Thymus (tissue), 14 donors: Measurements from ENCODE around the gene OR1S2. TPM values are rescaled to one million over a fixed set of nuclear protein-coding genes. Genes with fewer than 3 reads are reported as not detected.
"Not testable (repeated sequence)": the region's sequence is repeated elsewhere in the genome, so short reads cannot be mapped to it uniquely, and the experiment has no call there.

Experiments
- DNase-seq, 9 donors: peaks; one replicate each; pipeline ENCODE4 v3.0.0-alpha.2; 2013; ENCODE audit warnings: low spot score in 9 of 9, low read depth in 6 of 9, missing footprints in 1 of 9
- H3K27ac ChIP-seq, 2 donors: one replicate each; pipeline ENCODE4 v1.5.1; 2013; ENCODE audit warnings: control low read depth in 1 of 2, low read depth in 1 of 2, low read length in 1 of 2, mild to moderate bottlenecking in 1 of 2, moderate library complexity in 1 of 2
- H3K27me3 ChIP-seq, 2 donors: one replicate each; pipeline ENCODE4 v1.5.1; 2013; ENCODE audit warnings: low read length in 1 of 2; ENCODE audit not compliant: control insufficient read depth in 2 of 2, insufficient read depth in 1 of 2
- H3K36me3 ChIP-seq, 2 donors: one replicate each; pipeline ENCODE4 v1.5.1; 2013; ENCODE audit warnings: low read length in 1 of 2, mild to moderate bottlenecking in 1 of 2, moderate library complexity in 1 of 2; ENCODE audit not compliant: control insufficient read depth in 2 of 2, insufficient read depth in 2 of 2
- H3K4me1 ChIP-seq, 2 donors: one replicate each; pipeline ENCODE4 v1.5.1; 2013; ENCODE audit warnings: low read length in 2 of 2; ENCODE audit not compliant: control insufficient read depth in 2 of 2, insufficient read depth in 2 of 2
- H3K4me3 ChIP-seq, 2 donors: one replicate each; pipeline ENCODE4 v1.5.1; 2013; ENCODE audit warnings: low read length in 2 of 2, control low read depth in 1 of 2, mild to moderate bottlenecking in 1 of 2
- H3K9me3 ChIP-seq, 2 donors: one replicate each; pipeline ENCODE4 v1.5.1; 2013; ENCODE audit warnings: low read length in 1 of 2, mild to moderate bottlenecking in 1 of 2; ENCODE audit not compliant: control insufficient read depth in 2 of 2, insufficient read depth in 1 of 2
- WGBS: extraction: QIAGEN DNeasy Blood & Tissue Kit; methylation state at CpG from one replicate; pipeline ENCODE4 v1.1.7; 2013; 5-methylcytosine and 5-hydroxymethylcytosine counted together
- long read RNA-seq, 10 donors: transcript quantifications; one replicate each; lab custom pipeline, GENCODE V29; 2026
- polyA plus RNA-seq: library from polyadenylated mRNA; stranded (reverse); fragments of 200-250 nt; gene quantifications from one replicate; pipeline ENCODE4 v1.2.3, GENCODE V29; 2013
- total RNA-seq: library from RNA; stranded (reverse); fragments of 120-200 nt; gene quantifications from one replicate; pipeline ENCODE4 v1.2.4, GENCODE V29; 2013
- donor health status: healthy.

Gene OR1S2, protein sequence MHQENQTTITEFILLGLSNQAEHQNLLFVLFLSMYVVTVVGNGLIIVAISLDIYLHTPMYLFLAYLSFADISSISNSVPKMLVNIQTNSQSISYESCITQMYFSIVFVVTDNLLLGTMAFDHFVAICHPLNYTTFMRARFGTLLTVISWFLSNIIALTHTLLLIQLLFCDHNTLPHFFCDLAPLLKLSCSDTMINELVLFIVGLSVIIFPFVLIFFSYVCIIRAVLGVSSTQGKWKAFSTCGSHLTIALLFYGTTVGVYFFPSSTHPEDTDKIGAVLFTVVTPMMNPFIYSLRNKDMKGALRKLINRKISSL
- total RNA-seq (not detected), polyA plus RNA-seq (0.07 TPM)
- long read RNA-seq, donor 1: 0 reads
- long read RNA-seq, donor 2: 0 reads
- long read RNA-seq, donor 3: 0 reads
- long read RNA-seq, donor 4: 0 reads
- long read RNA-seq, donor 5: 0 reads
- long read RNA-seq, donor 6: 0 reads
- long read RNA-seq, donor 7: 0 reads
- long read RNA-seq, donor 8: 0 reads
- long read RNA-seq, donor 9: 0 reads
- long read RNA-seq, donor 10: 0 reads

GRCh38 chr11:58204042-58204441, at the start of gene OR1S2:
Gene OR1S2, minus strand, starts transcription at chr11:58204142. Its CDS starts 0 bp downstream, at chr11:58204142.
- no peak for DNase-seq
- H3K9me3 ChIP-seq: no peaks in the 10 kb centered on the region
- no peak within 1 kb of the TSS for H3K27ac ChIP-seq
- no peaks in the 10 kb centered on the region for H3K36me3 ChIP-seq
- H3K4me1 ChIP-seq: no peaks in the 10 kb centered on the region
- H3K27me3 ChIP-seq: no peaks in the 10 kb centered on the region
- H3K4me3 ChIP-seq: no peak within 1 kb of the TSS

DNA sequence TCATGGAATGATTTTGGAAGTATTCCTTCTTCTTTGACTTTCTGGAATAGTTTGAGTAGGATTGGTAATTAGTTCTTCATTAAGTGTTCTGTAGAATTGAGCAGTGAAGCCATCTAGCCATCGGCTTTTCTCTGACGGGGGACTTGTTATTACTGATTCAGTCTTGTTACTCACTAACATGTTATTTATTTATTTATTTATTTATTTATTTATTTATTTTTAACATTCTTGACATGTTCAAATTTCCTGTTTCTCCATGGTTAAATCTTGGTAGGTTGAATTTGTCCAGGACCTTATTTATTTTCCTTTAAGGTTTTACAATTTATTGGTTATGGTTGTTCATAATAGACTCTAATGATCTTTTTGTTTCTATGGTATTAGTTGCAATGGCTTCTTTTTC, 40.0 kb upstream of the OR1S2 start:
- Histone ChIP-seq H3K27ac (no peak overlapping the region), H3K27me3 (no peaks in the 10 kb centered on the region), H3K36me3 (no peaks in the 10 kb centered on the region), H3K9me3 (no peaks in the 10 kb centered on the region), H3K4me3 (no peak overlapping the region), H3K4me1 (no peaks in the 10 kb centered on the region)
- 97% methylated on average over 2 of the region's 2 CpGs for WGBS
- DNase-seq: no peak

DNA sequence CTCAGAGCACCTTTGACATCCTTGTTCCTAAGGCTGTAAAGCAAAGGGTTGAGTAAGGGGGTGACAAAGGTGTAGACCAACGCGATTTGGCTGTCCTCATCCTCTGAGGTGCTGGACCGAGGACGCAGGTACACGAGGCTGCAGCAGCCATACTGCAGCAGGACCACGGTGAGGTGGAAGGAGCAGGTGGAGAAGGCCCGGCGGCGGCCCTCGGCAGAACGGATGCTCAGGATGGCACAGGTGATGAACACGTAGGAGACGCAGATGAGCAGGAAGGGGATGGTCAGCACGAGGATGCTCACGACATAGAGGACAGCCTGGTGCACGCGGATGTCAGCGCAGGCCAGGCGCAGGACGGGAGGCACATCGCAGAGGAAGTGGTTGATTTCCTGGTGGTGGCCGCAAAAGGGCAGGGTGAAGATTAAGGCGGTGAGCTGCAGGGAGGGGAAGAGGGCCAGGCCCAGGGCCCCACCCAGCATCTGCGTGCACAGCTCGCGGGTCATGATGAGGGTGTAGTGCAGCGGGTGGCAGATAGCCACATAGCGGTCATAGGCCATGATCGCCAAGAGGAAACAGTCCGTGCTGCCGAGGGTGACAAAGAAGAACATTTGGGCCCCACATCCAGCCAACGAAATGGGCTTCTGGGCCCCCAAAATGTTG, 24.1 kb upstream of the OR1S2 start:
- 95% methylated on average over 32 of the region's 32 CpGs for WGBS
- H3K36me3 ChIP-seq: no peaks in the 10 kb centered on the region
- H3K27me3 ChIP-seq: no peaks in the 10 kb centered on the region
- H3K27ac ChIP-seq: no peak overlapping the region
- no peak overlapping the region for H3K4me3 ChIP-seq
- DNase-seq: no peak
- no peaks in the 10 kb centered on the region for H3K9me3 ChIP-seq
- no peaks in the 10 kb centered on the region for H3K4me1 ChIP-seq

GRCh38 chr11:58222721-58223120, 18.8 kb upstream of the OR1S2 start:
- no peaks in the 10 kb centered on the region for H3K4me1 ChIP-seq
- no peak for DNase-seq
- H3K27me3 ChIP-seq: no peaks in the 10 kb centered on the region
- 83% methylated on average over 7 of the region's 7 CpGs for WGBS
- H3K27ac ChIP-seq: no peak overlapping the region
- no peak overlapping the region for H3K4me3 ChIP-seq
- H3K36me3 ChIP-seq: no peaks in the 10 kb centered on the region
- H3K9me3 ChIP-seq: no peaks in the 10 kb centered on the region

GRCh38 chr11:58216476-58216875, 12.5 kb upstream of the OR1S2 start:
- Histone ChIP-seq H3K9me3 (no peaks in the 10 kb centered on the region), H3K27me3 (no peaks in the 10 kb centered on the region), H3K27ac (no peak overlapping the region), H3K4me1 (no peaks in the 10 kb centered on the region), H3K36me3 (no peaks in the 10 kb centered on the region), H3K4me3 (no peak overlapping the region)
- DNase-seq: no peak

DNA sequence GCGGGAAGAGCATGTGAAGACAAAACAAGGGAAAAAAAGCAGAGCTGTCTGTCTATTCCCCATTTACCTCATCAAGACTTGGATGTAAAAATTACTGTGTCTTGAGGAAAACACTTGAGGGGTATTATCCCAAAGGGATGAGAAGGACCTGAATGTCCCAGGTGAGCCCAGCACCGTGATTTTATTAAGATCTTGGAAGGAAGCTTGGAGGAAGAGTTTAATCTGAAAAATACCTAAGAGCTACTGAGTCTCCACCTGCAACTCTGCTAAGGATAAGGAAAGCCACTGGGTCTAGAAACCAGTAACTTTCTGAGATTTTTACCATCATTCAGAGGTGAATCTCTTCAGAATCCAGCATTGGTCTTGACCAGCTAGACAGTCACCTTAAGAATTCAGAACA, 8.5 kb upstream of the OR1S2 start, which contains the start of gene OR1S1:
OR1S1 (plus strand) TSS at position 301 of the 400 bp plus-strand sequence.
- not testable (repeated sequence) for H3K36me3 ChIP-seq, H3K27ac ChIP-seq, H3K27me3 ChIP-seq, H3K9me3 ChIP-seq, H3K4me1 ChIP-seq, H3K4me3 ChIP-seq, DNase-seq
- WGBS: 93% methylated on average over 2 of the region's 2 CpGs

DNA sequence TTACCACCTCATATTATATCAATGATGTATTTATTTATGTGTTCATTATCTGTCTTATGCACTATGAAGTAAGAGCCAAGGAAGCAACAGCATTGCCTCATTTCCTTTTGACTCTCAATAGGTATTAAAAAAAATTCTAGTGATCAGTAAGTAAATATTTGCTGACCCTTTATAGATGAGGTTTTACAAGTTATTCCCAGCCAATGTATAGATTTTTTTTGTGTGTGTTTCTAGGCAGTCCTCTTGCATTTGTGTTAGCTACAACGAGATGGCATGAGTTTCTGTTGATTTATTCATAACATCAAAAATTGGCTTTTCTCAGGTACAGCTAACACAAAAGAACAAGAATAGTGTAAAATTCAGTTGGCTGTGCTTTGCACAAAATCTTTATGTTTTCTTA, 4.7 kb downstream of the OR1S2 start:
- Histone ChIP-seq H3K9me3 (no peaks in the 10 kb centered on the region), H3K27me3 (no peaks in the 10 kb centered on the region), H3K4me1 (no peaks in the 10 kb centered on the region), H3K27ac (no peak overlapping the region), H3K4me3 (no peak overlapping the region), H3K36me3 (no peaks in the 10 kb centered on the region)
- 84% methylated on average over 1 of the region's 1 CpG for WGBS
- DNase-seq: no peak

- H3K27me3 ChIP-seq: no peaks in the 10 kb centered on the region
- H3K36me3 ChIP-seq: no peaks in the 10 kb centered on the region
- H3K4me3 ChIP-seq: no peak overlapping the region
- no peak for DNase-seq
- H3K9me3 ChIP-seq: no peaks in the 10 kb centered on the region
- no peak overlapping the region for H3K27ac ChIP-seq
- WGBS: 96% methylated on average over 2 of the region's 2 CpGs
- no peaks in the 10 kb centered on the region for H3K4me1 ChIP-seq
These were observed 8.0 kb downstream of the OR1S2 start for GRCh38 chr11:58195939-58196338.

GRCh38 chr11:58193391-58193790, 10.6 kb downstream of the OR1S2 start:
- H3K4me1 ChIP-seq: no peaks in the 10 kb centered on the region
- H3K27ac ChIP-seq: no peak overlapping the region
- H3K36me3 ChIP-seq: no peaks in the 10 kb centered on the region
- H3K4me3 ChIP-seq: no peak overlapping the region
- no peaks in the 10 kb centered on the region for H3K27me3 ChIP-seq
- no peaks in the 10 kb centered on the region for H3K9me3 ChIP-seq
- DNase-seq: no peak
